HG02981 (cell line): ENCODE data around the gene TRIP10.
"Not testable (repeated sequence)": the region's sequence is repeated elsewhere in the genome, so short reads cannot be mapped to it uniquely, and the experiment has no call there.

Source experiments
- ATAC-seq: cut with Tn5 transposase; IDR thresholded peaks from one replicate; pipeline ENCODE4 v1.9.1; 2021; ENCODE audit warnings: mild to moderate bottlenecking, moderate library complexity; ENCODE audit not compliant: unreplicated experiment

The TRIP10 gene

GRCh38 chr19:6739390-6739882, at the start of gene TRIP10:
TRIP10 (plus strand) TSS chr19:6739680; CDS start chr19:6739762, 82 bp downstream.
- no peak for ATAC-seq

- no peak for ATAC-seq
Measured at GRCh38 chr19:6690160-6690885, 49.2 kb upstream of the TRIP10 start.

- no peak for ATAC-seq
Measured at GRCh38 chr19:6691342-6691741, 48.1 kb upstream of the TRIP10 start.

GRCh38 chr19:6692027-6692426, 47.5 kb upstream of the TRIP10 start:
- no peak for ATAC-seq

- no peak for ATAC-seq
Measured at GRCh38 chr19:6693056-6693471, 46.4 kb upstream of the TRIP10 start.

GRCh38 chr19:6693681-6694080, 45.8 kb upstream of the TRIP10 start:
- ATAC-seq = no peak

- no peak for ATAC-seq
Measured at GRCh38 chr19:6694147-6694815, 45.2 kb upstream of the TRIP10 start.

- ATAC-seq = no peak
Measured at GRCh38 chr19:6696239-6696820, 43.1 kb upstream of the TRIP10 start.

- no peak for ATAC-seq
Measured at GRCh38 chr19:6697291-6697690, 42.2 kb upstream of the TRIP10 start.

GRCh38 chr19:6699935-6700334, 39.5 kb upstream of the TRIP10 start:
- ATAC-seq = no peak

GRCh38 chr19:6700586-6701316, 38.7 kb upstream of the TRIP10 start:
- no peak for ATAC-seq

- no peak for ATAC-seq
Measured at GRCh38 chr19:6705931-6706632, 33.4 kb upstream of the TRIP10 start.

- no peak for ATAC-seq
Measured at GRCh38 chr19:6706633-6706958, 32.9 kb upstream of the TRIP10 start.

GRCh38 chr19:6707011-6707657, 32.3 kb upstream of the TRIP10 start:
- ATAC-seq = no peak

- ATAC-seq = no peak
Measured at GRCh38 chr19:6707658-6708018, 31.8 kb upstream of the TRIP10 start.

- no peak for ATAC-seq
Measured at GRCh38 chr19:6708346-6708745, 31.1 kb upstream of the TRIP10 start.

- ATAC-seq = not testable (repeated sequence)
Measured at GRCh38 chr19:6708913-6709312, 30.6 kb upstream of the TRIP10 start.

- no peak for ATAC-seq
Measured at GRCh38 chr19:6709549-6709948, 29.9 kb upstream of the TRIP10 start.

GRCh38 chr19:6710273-6711077, 29.0 kb upstream of the TRIP10 start:
- no peak for ATAC-seq

- no peak for ATAC-seq
Measured at GRCh38 chr19:6711078-6711361, 28.5 kb upstream of the TRIP10 start.
